H1 (cell line): ENCODE data around the gene STARD13. TPM values are rescaled to one million over a fixed set of nuclear protein-coding genes. Genes with fewer than 3 reads are reported as not detected.

ENCODE experiments used
- CTCF ChIA-PET: fragments of 300-600 bp; sonication (Branson Sonifier 250); formaldehyde crosslinking; loops from one replicate; lab custom pipeline; 2021; ENCODE audit not compliant: partially characterized antibody; lab: Charles Lee
- POLR2A ChIA-PET: fragments of 300-600 bp; sonication (Branson Sonifier 250); formaldehyde crosslinking; loops from one replicate; lab custom pipeline; 2021; ENCODE audit warnings: inconsistent platforms; ENCODE audit not compliant: partially characterized antibody; lab: Charles Lee
- DNase-seq, 2 experiments: peaks; one replicate each; pipeline versions ENCODE4 v3.0.0 to v3.0.0-alpha.2; 2010 to 2022; ENCODE audit warnings: low spot score in 2 of 2, low read depth in 1 of 2, mixed read lengths in 1 of 2
- FAIRE-seq: peaks from 2 replicates; lab custom pipeline; 2011; peaks lifted over from hg19 to GRCh38; lab: Jason Lieb, UNC
- H2AFZ ChIP-seq: 2 replicates; pipeline ENCODE4 v1.8.1; 2012; ENCODE audit warnings: low read length, inconsistent platforms
- H2AK5ac ChIP-seq: 2 replicates; pipeline ENCODE4 v1.6.1; 2013; ENCODE audit warnings: low read depth, low read length
- H2BK120ac ChIP-seq: replicated peaks from 2 replicates; pipeline ENCODE3; 2013; ENCODE audit warnings: low read depth, low read length, inconsistent platforms
- H2BK12ac ChIP-seq: 2 replicates; pipeline ENCODE4 v1.6.1; 2013; ENCODE audit warnings: low read depth, low read length
- H2BK15ac ChIP-seq: 2 replicates; pipeline ENCODE4 v1.6.1; 2013; ENCODE audit warnings: low read length
- H2BK20ac ChIP-seq: 2 replicates; pipeline ENCODE4 v1.6.1; 2013; ENCODE audit warnings: low read length
- H2BK5ac ChIP-seq: 2 replicates; pipeline ENCODE4 v1.6.1; 2013; ENCODE audit warnings: low read depth, low read length
- H3K14ac ChIP-seq: 2 replicates; pipeline ENCODE4 v1.6.1; 2013; ENCODE audit warnings: inconsistent platforms; ENCODE audit not compliant: insufficient read length
- H3K18ac ChIP-seq: 2 replicates; pipeline ENCODE4 v1.6.1; 2013; ENCODE audit warnings: low read length; ENCODE audit errors: extremely low read depth
- H3K23ac ChIP-seq: 2 replicates; pipeline ENCODE4 v1.6.1; 2013; ENCODE audit warnings: inconsistent platforms; ENCODE audit not compliant: insufficient read length
- H3K23me2 ChIP-seq: 2 replicates; pipeline ENCODE4 v1.6.1; 2013; ENCODE audit warnings: low read depth, low read length
- H3K27ac ChIP-seq: 2 replicates; pipeline ENCODE4 v1.6.1; 2011; ENCODE audit warnings: low read depth, low read length, inconsistent platforms
- H3K27me3 ChIP-seq, 4 experiments: replicated peaks in 1 of 4; 1 replicate in 1 of 4; 2 replicates in 3 of 4; pipeline versions ENCODE4 v1.6.1 to v1.8.1; 2011 to 2013; ENCODE audit warnings: low read length in 3 of 4, mild to moderate bottlenecking in 3 of 4, inconsistent platforms in 2 of 4, mixed read lengths in 2 of 4, moderate library complexity in 1 of 4; ENCODE audit not compliant: control insufficient read depth in 3 of 4, insufficient read depth in 3 of 4; ENCODE audit errors: extremely low read depth in 1 of 4
- H3K36me3 ChIP-seq, 4 experiments: 2 replicates each; pipeline versions ENCODE4 v1.6.1 to v1.8.1; 2011 to 2013; ENCODE audit warnings: mild to moderate bottlenecking in 4 of 4, low read length in 3 of 4, moderate library complexity in 2 of 4, control low read depth in 1 of 4, inconsistent platforms in 1 of 4; ENCODE audit not compliant: insufficient read depth in 4 of 4, control insufficient read depth in 2 of 4
- H3K4ac ChIP-seq: replicated peaks from 2 replicates; pipeline ENCODE3; 2013; ENCODE audit warnings: low read length, low read depth, mixed read lengths, inconsistent platforms; ENCODE audit not compliant: insufficient read length
- H3K4me1 ChIP-seq, 4 experiments: replicated peaks in 1 of 4; 1 replicate in 1 of 4; 2 replicates in 3 of 4; pipeline versions ENCODE4 v1.6.1 to v1.8.1; 2011 to 2013; ENCODE audit warnings: low read length in 3 of 4, inconsistent platforms in 2 of 4, mixed read lengths in 1 of 4; ENCODE audit not compliant: insufficient read depth in 4 of 4, control insufficient read depth in 3 of 4
- H3K4me2 ChIP-seq, 2 experiments: 2 replicates each; pipeline versions ENCODE4 v1.6.1 to v1.8.1; 2011 to 2013; ENCODE audit warnings: low read depth in 2 of 2, low read length in 2 of 2, control low read depth in 1 of 2, inconsistent platforms in 1 of 2, mild to moderate bottlenecking in 1 of 2; ENCODE audit not compliant: insufficient read depth in 1 of 2
- H3K4me3 ChIP-seq, 4 experiments: fragments of 200-600, 300-600 bp in 1 of 4; sonication (generic), shearing (Covaris generic), sonication (Bioruptor Twin) in 1 of 4; 2 replicates each; pipeline versions ENCODE4 v1.5.1 to v1.8.1; 2011 to 2016; ENCODE audit warnings: low read length in 4 of 4, low read depth in 3 of 4, control low read depth in 2 of 4, inconsistent platforms in 2 of 4, mild to moderate bottlenecking in 2 of 4, mixed read lengths in 1 of 4, moderate library complexity in 1 of 4; ENCODE audit not compliant: insufficient read depth in 2 of 4; ENCODE audit errors: extremely low read depth in 1 of 4
- H3K56ac ChIP-seq: replicated peaks from 2 replicates; pipeline ENCODE3; 2013; ENCODE audit warnings: low read depth, mild to moderate bottlenecking, mixed read lengths, low read length, inconsistent platforms; ENCODE audit not compliant: insufficient read length
- H3K79me1 ChIP-seq: 2 replicates; pipeline ENCODE4 v1.6.1; 2013; ENCODE audit warnings: low read depth, low read length, control low read depth
- H3K79me2 ChIP-seq, 2 experiments: 2 replicates each; pipeline versions ENCODE4 v1.6.1 to v1.8.1; 2012 to 2013; ENCODE audit warnings: low read length in 2 of 2, mild to moderate bottlenecking in 2 of 2, inconsistent platforms in 1 of 2; ENCODE audit not compliant: insufficient read depth in 2 of 2, control insufficient read depth in 1 of 2
- H3K9ac ChIP-seq, 4 experiments: replicated peaks in 1 of 4; 1 replicate in 1 of 4; 2 replicates in 3 of 4; pipeline versions ENCODE4 v1.6.1 to v1.8.1; 2011 to 2013; ENCODE audit warnings: low read depth in 3 of 4, low read length in 3 of 4, control low read depth in 2 of 4, mild to moderate bottlenecking in 2 of 4, moderate library complexity in 2 of 4, inconsistent platforms in 1 of 4; ENCODE audit errors: extremely low read depth in 1 of 4
- H3K9me3 ChIP-seq, 2 experiments: 2 replicates each; pipeline versions ENCODE4 v1.6.1 to v1.8.1; 2012 to 2013; ENCODE audit warnings: mild to moderate bottlenecking in 2 of 2, moderate library complexity in 2 of 2, control low read depth in 1 of 2, inconsistent platforms in 1 of 2, low read depth in 1 of 2, low read length in 1 of 2, mixed read lengths in 1 of 2; ENCODE audit not compliant: insufficient read depth in 2 of 2
- H4K20me1 ChIP-seq, 2 experiments: replicated peaks in 1 of 2; 2 replicates each; pipeline versions ENCODE3 to v1.8.1; 2011 to 2013; ENCODE audit warnings: inconsistent platforms in 2 of 2, low read length in 2 of 2, mild to moderate bottlenecking in 1 of 2; ENCODE audit not compliant: insufficient read depth in 2 of 2, control insufficient read depth in 1 of 2
- H4K5ac ChIP-seq: 2 replicates; pipeline ENCODE4 v1.6.1; 2013; ENCODE audit warnings: low read length, low read depth, mixed read lengths, inconsistent platforms; ENCODE audit not compliant: insufficient read length
- H4K8ac ChIP-seq: 2 replicates; pipeline ENCODE4 v1.8.0; 2013; ENCODE audit warnings: mild to moderate bottlenecking, moderate library complexity, low read length, inconsistent platforms; ENCODE audit not compliant: insufficient read depth; ENCODE audit errors: extremely low read depth
- H4K91ac ChIP-seq: replicated peaks from 2 replicates; pipeline ENCODE3; 2013; ENCODE audit warnings: low read length, mixed read lengths, inconsistent platforms; ENCODE audit not compliant: insufficient read length
- CBX5 ChIP-seq: fragments of 300-800, 300-1000 bp; sonication (generic); IDR thresholded peaks from 2 replicates; pipeline ENCODE4 v1.7.1; 2016; ENCODE audit warnings: antibody characterized with exemption, low read length, low read depth
- HDAC2 ChIP-seq, 2 experiments: fragments of 300-600 bp in 1 of 2; sonication (generic) in 1 of 2; IDR thresholded peaks; 2 replicates each; pipeline ENCODE4 v1.6.1; 2011 to 2012; ENCODE audit warnings: low read depth in 2 of 2, low read length in 2 of 2, mild to moderate bottlenecking in 2 of 2, moderate library complexity in 2 of 2, borderline replicate concordance in 1 of 2, inconsistent platforms in 1 of 2
- KDM4A ChIP-seq: IDR thresholded peaks from one replicate; pipeline ENCODE4 v1.7.1; 2012; ENCODE audit warnings: low read depth, mild to moderate bottlenecking, moderate library complexity, low read length, inconsistent platforms; ENCODE audit not compliant: severe bottlenecking
- NANOG ChIP-seq: IDR thresholded peaks from 2 replicates; pipeline ENCODE4 v1.6.1; 2011; ENCODE audit warnings: low read length, low read depth, mild to moderate bottlenecking, inconsistent platforms; ENCODE audit not compliant: insufficient read depth, poor library complexity, severe bottlenecking
- NRF1 ChIP-seq: IDR thresholded peaks from 2 replicates; pipeline ENCODE4 v1.6.1; 2011; ENCODE audit warnings: mild to moderate bottlenecking, low read depth, low read length, improper control_type of control experiment
- POU5F1 ChIP-seq: IDR thresholded peaks from 2 replicates; pipeline ENCODE4 v1.6.1; 2011; ENCODE audit warnings: low read depth, mild to moderate bottlenecking, low read length, moderate library complexity
- RNF2 ChIP-seq: fragments of 200-900, 300-1000 bp; sonication (generic); IDR thresholded peaks from 2 replicates; pipeline ENCODE4 v1.7.1; 2016; ENCODE audit warnings: borderline replicate concordance, low read depth, mild to moderate bottlenecking, antibody characterized with exemption, low read length; ENCODE audit not compliant: poor library complexity, severe bottlenecking; ENCODE audit errors: missing control alignments
- SIRT6 ChIP-seq: IDR thresholded peaks from one replicate; pipeline ENCODE4 v1.7.1; 2012; ENCODE audit warnings: low read length, inconsistent platforms
- SUZ12 ChIP-seq: fragments of 200-600 bp; sonication (generic); IDR thresholded peaks from 2 replicates; pipeline ENCODE4 v1.6.1; 2012; ENCODE audit warnings: mild to moderate bottlenecking, inconsistent platforms, low read length, moderate library complexity, mixed read lengths
- WGBS, 2 experiments: shearing (Covaris generic) in 1 of 2; methylation state at CpG; one replicate each; pipeline versions ENCODE4 v1.1.6 to v1.1.7; 2013 to 2015; ENCODE audit warnings: low lambda C conversion rate in 2 of 2, mixed read lengths in 2 of 2, inconsistent platforms in 1 of 2, low coverage in 1 of 2, missing lambda C conversion rate in 1 of 2; ENCODE audit not compliant: insufficient replicate concordance in 2 of 2, insufficient coverage in 1 of 2, insufficient read length in 1 of 2; ENCODE audit errors: extremely low coverage in 1 of 2, missing lambda C conversion rate in 1 of 2; 5-methylcytosine and 5-hydroxymethylcytosine counted together
- polyA plus RNA-seq, 7 experiments: library from polyadenylated mRNA; depleted of rRNA in 3 of 7; stranded (reverse) in 5 of 7; unstranded in 2 of 7; fragments of >200 nt in 5 of 7; fragments of 200-250 nt in 2 of 7; gene quantifications; 1 replicate in 5 of 7; 2 replicates in 1 of 7; 4 replicates in 1 of 7; pipeline versions ENCODE4 v1.2.1 to v1.2.3, GENCODE V29; 2011 to 2013; ENCODE audit warnings: missing spikeins in 2 of 7, mixed read lengths in 2 of 7
- total RNA-seq: library from RNA; stranded (reverse); fragmentation: NEBNext Ultra II Directional; extraction: Animal tissue kit (Norgen Biotek cat#: 25700); gene quantifications from 2 replicates; pipeline ENCODE4 v1.2.1, GENCODE V29; 2021

The STARD13 gene
- total and polyA plus RNA-seq, 2 of the 8 experiments (the other 6 are each of a cell fraction or from before 2014, with no cell fraction given) = 0.82 to 2.9 TPM

DNA sequence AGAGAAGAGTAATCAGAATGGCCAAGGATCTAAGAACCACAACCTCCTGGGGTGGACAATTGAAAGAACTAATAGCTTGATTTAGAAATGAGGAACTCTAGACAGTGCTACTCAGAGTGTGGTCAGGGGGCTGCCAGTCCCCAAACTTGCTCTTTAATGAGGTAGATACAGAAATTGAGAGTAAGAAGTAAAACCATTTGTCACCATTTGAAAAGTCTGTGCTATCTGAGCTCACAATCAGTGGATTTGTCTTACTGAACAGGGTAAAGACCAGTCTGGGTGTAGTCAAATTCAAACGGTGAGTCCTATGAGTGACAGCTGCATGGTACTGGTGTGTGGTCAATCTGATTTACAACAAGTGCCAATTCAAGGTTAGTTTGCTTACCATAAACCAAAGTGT is 150.5 kb downstream of the STARD13 start:
- Histone ChIP-seq H2BK12ac (no peak overlapping the region), H4K5ac (no peak overlapping the region), H3K23me2 (no peaks in the 10 kb centered on the region), H2BK20ac (no peak overlapping the region), H4K20me1 (no peaks in the 10 kb centered on the region), H3K18ac (no peak overlapping the region), H3K4me3 (no peak overlapping the region), H4K8ac (no peak overlapping the region), H3K9ac (no peak overlapping the region), H2BK5ac (no peak overlapping the region), H2BK15ac (no peak overlapping the region), H3K56ac (no peak overlapping the region), H3K79me1 (no peaks in the 10 kb centered on the region), H3K27me3 (no peaks in the 10 kb centered on the region), H2BK120ac (no peak overlapping the region), H3K36me3 (no peaks in the 10 kb centered on the region), H2AFZ (no peak overlapping the region), H3K79me2 (no peaks in the 10 kb centered on the region), H3K14ac (no peak overlapping the region), H3K4me2 (no peak overlapping the region), H2AK5ac (no peak overlapping the region), H3K9me3 (no peaks in the 10 kb centered on the region), H4K91ac (no peak overlapping the region), H3K4ac (no peak overlapping the region), H3K4me1 (no peaks in the 10 kb centered on the region), H3K23ac (no peak overlapping the region), H3K27ac (no peak overlapping the region)
- TF ChIP-seq NANOG = no peak
- TF ChIP-seq SUZ12 = no peak
- no peak for TF ChIP-seq POU5F1
- no peak for TF ChIP-seq CBX5
- no peak for TF ChIP-seq NRF1
- TF ChIP-seq KDM4A = no peak
- no peak for TF ChIP-seq RNF2
- no peak for TF ChIP-seq SIRT6
- TF ChIP-seq HDAC2 (IDR thresholded peaks at IDR 0.05; ENCODE audit: borderline replicate concordance in 1 of 2, low read depth in 2 of 2, low read length in 2 of 2) = no peak
- ChIA-PET POLR2A (no interaction called here), CTCF (no interaction called here)
- FAIRE-seq (no peak), DNase-seq (no peak)
- 92% methylated on average over 1 of the region's 1 CpG; no CpG with 5 or more reads in 1 of the 2 experiments for WGBS, 2 experiments
